ENCODE measurements around the gene KIRREL3. TPM values are rescaled to one million over a fixed set of nuclear protein-coding genes. Genes with fewer than 3 reads are reported as not detected.
A peak's percentile ranks its signal among the peaks of the same experiment; 100 is the strongest.

The KIRREL3 gene
- total RNA-seq, 1 experiment from 2014 or later, result not detected

GRCh38 chr11:126723665-126724045, 276.9 kb downstream of the KIRREL3 start:
- in situ Hi-C loops (cut with HindIII; ENCODE audit: low pct_unique_long_range_greater_than_20kb, low sequenced_read_pairs), result no loop called here
- DNase-seq (ENCODE audit: low read depth, low spot score), result no peak

GRCh38 chr11:126722956-126723664, 277.5 kb downstream of the KIRREL3 start:
- in situ Hi-C loops (cut with HindIII; ENCODE audit: low pct_unique_long_range_greater_than_20kb, low sequenced_read_pairs), result no loop called here

GRCh38 chr11:126722006-126722736, 278.4 kb downstream of the KIRREL3 start:
- in situ Hi-C loops (cut with HindIII; ENCODE audit: low pct_unique_long_range_greater_than_20kb, low sequenced_read_pairs), result no loop called here
- DNase-seq (ENCODE audit: low read depth, low spot score), result no peak

More at GRCh38 chr11:126722956-126723664, 277.5 kb downstream of the KIRREL3 start:
- DNase-seq (ENCODE audit: low read depth, low spot score), result no peak

GRCh38 chr11:126720539-126721235, 279.9 kb downstream of the KIRREL3 start:
- DNase-seq (ENCODE audit: low read depth, low spot score), result no peak
- in situ Hi-C loops (cut with HindIII; ENCODE audit: low pct_unique_long_range_greater_than_20kb, low sequenced_read_pairs), result no loop called here

GRCh38 chr11:126719740-126720139, 280.8 kb downstream of the KIRREL3 start:
- DNase-seq (ENCODE audit: low read depth, low spot score), result no peak
- in situ Hi-C loops (cut with HindIII; ENCODE audit: low pct_unique_long_range_greater_than_20kb, low sequenced_read_pairs), result no loop called here

- peak; percentile 12 for DNase-seq (ENCODE audit: low read depth, low spot score)
- in situ Hi-C loops (cut with HindIII; ENCODE audit: low pct_unique_long_range_greater_than_20kb, low sequenced_read_pairs), result no loop called here
These were observed 282.3 kb downstream of the KIRREL3 start for GRCh38 chr11:126718276-126718675.

- in situ Hi-C loops (cut with HindIII; ENCODE audit: low pct_unique_long_range_greater_than_20kb, low sequenced_read_pairs), result no loop called here
- DNase-seq (ENCODE audit: low read depth, low spot score), result peak; percentile 62
These were observed 284.0 kb downstream of the KIRREL3 start for GRCh38 chr11:126716456-126717083.

- no peak for DNase-seq (ENCODE audit: low read depth, low spot score)
- in situ Hi-C loops (cut with HindIII; ENCODE audit: low pct_unique_long_range_greater_than_20kb, low sequenced_read_pairs), result no loop called here
These were observed 286.8 kb downstream of the KIRREL3 start for GRCh38 chr11:126713806-126714205.

GRCh38 chr11:126711977-126712625, 288.5 kb downstream of the KIRREL3 start:
- in situ Hi-C loops (cut with HindIII; ENCODE audit: low pct_unique_long_range_greater_than_20kb, low sequenced_read_pairs), result no loop called here
- no peak for DNase-seq (ENCODE audit: low read depth, low spot score)

- in situ Hi-C loops (cut with HindIII; ENCODE audit: low pct_unique_long_range_greater_than_20kb, low sequenced_read_pairs), result no loop called here
- DNase-seq (ENCODE audit: low read depth, low spot score), result no peak
These were observed 289.7 kb downstream of the KIRREL3 start for GRCh38 chr11:126710804-126711399.

- no peak for DNase-seq (ENCODE audit: low read depth, low spot score)
- in situ Hi-C loops (cut with HindIII; ENCODE audit: low pct_unique_long_range_greater_than_20kb, low sequenced_read_pairs), result no loop called here
These were observed 293.1 kb downstream of the KIRREL3 start for GRCh38 chr11:126707498-126707897.

- in situ Hi-C loops (cut with HindIII; ENCODE audit: low pct_unique_long_range_greater_than_20kb, low sequenced_read_pairs), result no loop called here
- DNase-seq (ENCODE audit: low read depth, low spot score), result no peak
These were observed 296.5 kb downstream of the KIRREL3 start for GRCh38 chr11:126704096-126704495.

- in situ Hi-C loops (cut with HindIII; ENCODE audit: low pct_unique_long_range_greater_than_20kb, low sequenced_read_pairs), result no loop called here
- DNase-seq (ENCODE audit: low read depth, low spot score), result no peak
These were observed 296.9 kb downstream of the KIRREL3 start for GRCh38 chr11:126703662-126704061.

GRCh38 chr11:126702987-126703386, 297.6 kb downstream of the KIRREL3 start:
- in situ Hi-C loops (cut with HindIII; ENCODE audit: low pct_unique_long_range_greater_than_20kb, low sequenced_read_pairs), result no loop called here

GRCh38 chr11:126702165-126702720, 298.3 kb downstream of the KIRREL3 start:
- DNase-seq (ENCODE audit: low read depth, low spot score), result no peak
- in situ Hi-C loops (cut with HindIII; ENCODE audit: low pct_unique_long_range_greater_than_20kb, low sequenced_read_pairs), result no loop called here

More at GRCh38 chr11:126702987-126703386, 297.6 kb downstream of the KIRREL3 start:
- peak; percentile 5 for DNase-seq (ENCODE audit: low read depth, low spot score)

GRCh38 chr11:126701520-126701897, 299.1 kb downstream of the KIRREL3 start:
- in situ Hi-C loops (cut with HindIII; ENCODE audit: low pct_unique_long_range_greater_than_20kb, low sequenced_read_pairs), result no loop called here
- DNase-seq (ENCODE audit: low read depth, low spot score), result no peak
